Ascending aorta (tissue), 2 donors: Measurements from ENCODE around the gene TMTC4. TPM values are rescaled to one million over a fixed set of nuclear protein-coding genes. Genes with fewer than 3 reads are reported as not detected.

Source experiments
- DNase-seq, 2 donors: peaks; one replicate each; pipeline ENCODE4 v3.0.0-alpha.2; 2019; ENCODE audit warnings: low spot score in 2 of 2
- H3K27ac ChIP-seq, 2 donors: fragments of 200-600 bp; sonication (generic); one replicate each; pipeline ENCODE4 v1.5.1; 2016 to 2017; ENCODE audit warnings: mild to moderate bottlenecking in 1 of 2
- H3K27me3 ChIP-seq: fragments of 200-600 bp; sonication (generic); one replicate; pipeline ENCODE4 v1.5.1; 2017
- H3K36me3 ChIP-seq, 2 donors: fragments of 200-600 bp; sonication (generic); one replicate each; pipeline ENCODE4 v1.5.1; 2016
- H3K4me1 ChIP-seq, 2 donors: fragments of 200-600 bp; sonication (generic); one replicate each; pipeline ENCODE4 v1.5.1; 2016 to 2017; ENCODE audit warnings: mild to moderate bottlenecking in 1 of 2
- H3K4me3 ChIP-seq, 2 donors: fragments of 200-600 bp; sonication (generic); one replicate each; pipeline ENCODE4 v1.5.1; 2016 to 2017; ENCODE audit warnings: mild to moderate bottlenecking in 1 of 2
- H3K9me3 ChIP-seq, 2 donors: fragments of 200-600 bp; sonication (generic); one replicate each; pipeline ENCODE4 v1.5.1; 2016
- intact Hi-C: fragments of 100-400 bp; cut with DNase I; formaldehyde crosslinking; loops from one replicate; pipeline ENCODE4 v1.15.1; 2023
- total RNA-seq: library from RNA; depleted of rRNA; stranded (reverse); fragments of >200 nt; gene quantifications from one replicate; pipeline ENCODE4 v1.1.0, GENCODE V29; 2016
- TF ChIP-seq, protein P1 (sequence below), 3 experiments: fragments of 200-600 bp in 2 of 3; fragments of 450-650 bp in 1 of 3; sonication (generic) in 2 of 3; IDR thresholded peaks; one replicate each; pipeline ENCODE4 v1.5.1; 2016 to 2019; ENCODE audit warnings: antibody characterized with exemption in 3 of 3, mild to moderate bottlenecking in 1 of 3, moderate library complexity in 1 of 3

Gene TMTC4
- total RNA-seq, 1 donor from 2014 or later = 11.5 TPM

- no peak for DNase-seq
These were observed 112.9 kb downstream of the TMTC4 start for GRCh38 chr13:100561599-100562204.

DNA sequence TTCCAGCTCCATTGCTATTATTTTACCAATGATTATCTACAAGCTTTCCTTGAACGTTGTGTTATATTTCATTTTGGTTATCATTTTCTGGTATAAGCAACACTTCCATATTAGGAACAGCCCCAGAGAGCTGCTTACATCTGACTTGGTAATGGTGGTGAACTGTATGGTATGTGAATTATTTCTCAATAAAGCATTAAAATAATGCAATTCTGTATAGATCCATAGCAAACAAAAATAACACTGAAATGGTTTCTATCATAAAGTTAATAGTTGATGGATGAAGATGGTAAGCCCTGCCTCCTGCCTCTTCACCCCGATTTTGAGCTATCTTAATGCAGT, 113.5 kb downstream of the TMTC4 start:
- Histone ChIP-seq H3K27me3 (no peaks in the 10 kb centered on the region), H3K36me3 (no peaks in the 10 kb centered on the region), H3K4me1 (no peaks in the 10 kb centered on the region), H3K4me3 (no peak overlapping the region), H3K27ac (no peak overlapping the region), H3K9me3 (no peaks in the 10 kb centered on the region)
- DNase-seq = no peak
- intact Hi-C loops = no loop called here
- TF ChIP-seq, protein P1, sequence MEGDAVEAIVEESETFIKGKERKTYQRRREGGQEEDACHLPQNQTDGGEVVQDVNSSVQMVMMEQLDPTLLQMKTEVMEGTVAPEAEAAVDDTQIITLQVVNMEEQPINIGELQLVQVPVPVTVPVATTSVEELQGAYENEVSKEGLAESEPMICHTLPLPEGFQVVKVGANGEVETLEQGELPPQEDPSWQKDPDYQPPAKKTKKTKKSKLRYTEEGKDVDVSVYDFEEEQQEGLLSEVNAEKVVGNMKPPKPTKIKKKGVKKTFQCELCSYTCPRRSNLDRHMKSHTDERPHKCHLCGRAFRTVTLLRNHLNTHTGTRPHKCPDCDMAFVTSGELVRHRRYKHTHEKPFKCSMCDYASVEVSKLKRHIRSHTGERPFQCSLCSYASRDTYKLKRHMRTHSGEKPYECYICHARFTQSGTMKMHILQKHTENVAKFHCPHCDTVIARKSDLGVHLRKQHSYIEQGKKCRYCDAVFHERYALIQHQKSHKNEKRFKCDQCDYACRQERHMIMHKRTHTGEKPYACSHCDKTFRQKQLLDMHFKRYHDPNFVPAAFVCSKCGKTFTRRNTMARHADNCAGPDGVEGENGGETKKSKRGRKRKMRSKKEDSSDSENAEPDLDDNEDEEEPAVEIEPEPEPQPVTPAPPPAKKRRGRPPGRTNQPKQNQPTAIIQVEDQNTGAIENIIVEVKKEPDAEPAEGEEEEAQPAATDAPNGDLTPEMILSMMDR (IDR thresholded peaks at IDR 0.05) = no peak

More at GRCh38 chr13:100561599-100562204, 112.9 kb downstream of the TMTC4 start:
- no peaks in the 10 kb centered on the region for H3K9me3 ChIP-seq
- no peaks in the 10 kb centered on the region for H3K36me3 ChIP-seq
- TF ChIP-seq, protein P1 (IDR thresholded peaks at IDR 0.05) = no peak
- no peak overlapping the region for H3K4me3 ChIP-seq
- no peaks in the 10 kb centered on the region for H3K4me1 ChIP-seq
- H3K27ac ChIP-seq = no peak overlapping the region
- intact Hi-C loops = no loop called here
- H3K27me3 ChIP-seq = no peaks in the 10 kb centered on the region

DNA sequence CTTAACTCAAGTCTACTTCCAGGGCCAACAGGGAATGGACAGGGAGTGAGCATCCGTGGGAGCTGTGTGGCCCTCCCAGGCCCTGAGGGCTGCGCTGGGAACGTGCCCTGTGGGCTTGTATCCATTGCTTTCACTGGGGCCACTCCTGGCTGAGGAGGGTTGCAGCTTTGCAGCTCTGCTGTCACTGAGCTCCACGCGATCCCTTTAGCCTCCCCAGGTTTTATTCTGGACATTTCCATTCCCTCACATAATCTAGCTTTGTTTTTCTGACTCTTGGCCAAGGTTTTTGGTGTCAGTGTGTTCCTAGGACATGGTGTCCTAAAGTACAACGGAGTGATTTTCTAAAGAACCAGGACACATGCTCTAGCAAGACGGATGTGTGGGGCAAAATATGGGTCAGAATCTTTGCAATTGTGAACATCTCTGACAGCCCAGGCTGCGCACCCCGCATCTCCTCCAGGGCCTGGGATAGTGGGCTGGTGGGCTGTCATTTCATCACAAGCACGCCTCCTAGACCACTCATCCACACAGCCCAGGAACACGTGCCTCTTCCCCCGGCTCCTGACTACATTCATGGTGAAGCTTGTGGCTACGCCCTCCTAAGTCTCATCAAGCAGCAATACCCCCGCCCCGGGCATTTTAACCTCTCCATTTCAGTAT, 114.0 kb downstream of the TMTC4 start:
- intact Hi-C loops = no loop called here
- no peaks in the 10 kb centered on the region for H3K4me1 ChIP-seq
- no peaks in the 10 kb centered on the region for H3K9me3 ChIP-seq
- H3K27me3 ChIP-seq = no peaks in the 10 kb centered on the region
- no peak overlapping the region for H3K27ac ChIP-seq
- H3K4me3 ChIP-seq = no peak overlapping the region
- no peaks in the 10 kb centered on the region for H3K36me3 ChIP-seq
- TF ChIP-seq, protein P1 (IDR thresholded peaks at IDR 0.05) = no peak
- no peak for DNase-seq

DNA sequence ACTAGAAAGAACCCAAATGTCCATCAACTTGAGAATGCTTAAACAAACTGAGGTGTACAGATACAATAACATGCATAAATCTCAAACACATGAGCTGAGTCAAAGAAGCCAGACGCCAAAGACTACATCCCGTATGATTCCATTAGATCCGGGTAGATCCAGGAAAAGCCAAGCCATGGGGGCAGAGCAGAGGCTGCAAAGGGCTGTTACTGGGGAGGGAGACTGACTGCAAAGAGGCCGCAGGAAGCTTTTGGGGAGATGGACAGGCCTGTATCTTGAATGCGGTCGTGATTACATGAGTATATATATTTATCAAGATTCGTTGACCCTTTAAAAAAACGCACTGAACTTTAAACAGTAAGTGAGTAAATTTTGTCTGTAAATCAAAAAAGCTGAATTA, 114.7 kb downstream of the TMTC4 start:
- Histone ChIP-seq H3K4me3 (no peak overlapping the region), H3K36me3 (no peaks in the 10 kb centered on the region), H3K27ac (no peak overlapping the region), H3K27me3 (no peaks in the 10 kb centered on the region), H3K9me3 (no peaks in the 10 kb centered on the region), H3K4me1 (no peaks in the 10 kb centered on the region)
- TF ChIP-seq, protein P1 (IDR thresholded peaks at IDR 0.05) = no peak
- no peak for DNase-seq
- intact Hi-C loops = no loop called here

Other genes starting within 250 kb of the TMTC4 start
- 1.2 TPM for gene GGACT, start 86.0 kb downstream of the TMTC4 start, total RNA-seq